Amniotic epithelial cell (primary cell): ENCODE data around the gene E2F8.

ENCODE experiments used
- DNase-seq: peaks from one replicate; pipeline ENCODE4 v3.0.0-alpha.2; 2010; ENCODE audit warnings: low read depth

The E2F8 gene

GRCh38 chr11:19187114-19187832 lies 53.5 kb downstream of the E2F8 start:
- peak; percentile 26 for DNase-seq

GRCh38 chr11:19185516-19186052 lies 55.2 kb downstream of the E2F8 start:
- no peak for DNase-seq

GRCh38 chr11:19185036-19185435 lies 55.7 kb downstream of the E2F8 start:
- no peak for DNase-seq

- no peak for DNase-seq
Measured at GRCh38 chr11:19183646-19184045, 57.1 kb downstream of the E2F8 start.

GRCh38 chr11:19181531-19182261 lies 59.0 kb downstream of the E2F8 start:
- DNase-seq, result no peak

- no peak for DNase-seq
Measured at GRCh38 chr11:19176629-19177186, 64.0 kb downstream of the E2F8 start.
